HFF-Myc (cell line): ENCODE results near the gene IGFL4.
A peak's percentile ranks its signal among the peaks of the same experiment; 100 is the strongest.

Experiments
- DNase-seq: peaks from one replicate; pipeline ENCODE4 v3.0.0-alpha.2; 2011; ENCODE audit warnings: low read depth; ENCODE audit errors: extremely low read depth
- H3K4me3 ChIP-seq: replicated peaks from 2 replicates; pipeline ENCODE4 v1.5.1; 2011; ENCODE audit warnings: low read depth, mild to moderate bottlenecking, control low read depth, low read length
- CTCF ChIP-seq: IDR thresholded peaks from 2 replicates; pipeline ENCODE4 v1.5.1; 2012; ENCODE audit warnings: mild to moderate bottlenecking, low read depth, low read length, control low read depth; ENCODE audit errors: missing control alignments

IGFL4 gene

DNA sequence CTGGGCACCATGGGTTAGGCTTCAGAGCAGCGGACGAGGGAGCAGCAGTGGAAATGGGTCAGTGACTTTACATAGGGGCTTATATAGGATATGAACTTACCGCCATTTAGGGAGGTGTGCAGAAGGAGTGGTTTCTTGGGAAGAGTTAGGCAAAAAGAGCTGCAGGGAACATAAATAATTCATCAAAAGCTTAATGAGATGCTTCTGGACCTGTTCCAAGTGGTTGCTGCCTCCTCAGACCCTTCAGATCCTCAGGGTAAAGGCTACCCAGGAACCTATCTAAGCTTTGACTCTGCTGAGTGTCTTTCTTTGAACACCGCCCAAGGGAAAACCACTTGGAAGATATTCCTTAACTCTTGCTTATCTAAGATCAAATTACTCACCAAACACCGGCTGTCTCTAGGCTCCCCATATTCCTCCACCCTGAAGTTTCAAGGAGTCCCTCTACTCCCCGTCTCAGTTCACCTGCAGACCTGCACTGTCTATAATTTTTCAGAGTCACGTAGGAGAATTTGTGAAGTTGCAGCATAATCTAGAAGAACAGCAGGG, at the start of gene IGFL4:
Gene IGFL4 (minus strand): TSS at position 51 of the 549 bp plus-strand sequence. CDS start 40 bp downstream, at position 11.
- no peak within 1 kb of the TSS for H3K4me3 ChIP-seq
- TF ChIP-seq CTCF: no peak
- DNase-seq: no peak

GRCh38 chr19:46090444-46090843, 49.6 kb upstream of the IGFL4 start:
- TF ChIP-seq CTCF: no peak
- no peak for DNase-seq
- H3K4me3 ChIP-seq: no peak overlapping the region

GRCh38 chr19:46089432-46089831, 48.6 kb upstream of the IGFL4 start:
- no peak overlapping the region for H3K4me3 ChIP-seq
- DNase-seq: no peak
- TF ChIP-seq CTCF: no peak

GRCh38 chr19:46088101-46088500, 47.3 kb upstream of the IGFL4 start:
- DNase-seq: no peak
- TF ChIP-seq CTCF: no peak
- H3K4me3 ChIP-seq: no peak overlapping the region

DNA sequence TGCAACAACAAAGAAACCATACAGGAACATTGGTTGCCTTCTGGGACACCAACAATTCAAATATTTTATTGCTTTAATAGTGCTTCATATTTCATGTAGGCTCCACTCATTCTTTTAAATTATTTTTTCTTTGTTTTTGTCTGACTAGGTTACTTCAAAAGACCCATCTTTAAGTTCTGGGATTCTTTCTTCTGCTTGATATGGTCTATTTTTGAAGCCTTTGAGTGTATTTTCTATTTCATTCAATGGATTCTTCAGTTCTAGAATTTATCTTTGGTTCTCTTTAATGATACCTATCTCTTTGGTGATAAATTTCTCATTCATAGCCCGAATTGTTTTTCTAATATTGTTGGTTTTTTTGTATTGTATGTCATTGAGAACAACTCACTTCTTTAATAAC, 45.1 kb upstream of the IGFL4 start:
- no peak for DNase-seq
- no peak overlapping the region for H3K4me3 ChIP-seq
- TF ChIP-seq CTCF: no peak

DNA sequence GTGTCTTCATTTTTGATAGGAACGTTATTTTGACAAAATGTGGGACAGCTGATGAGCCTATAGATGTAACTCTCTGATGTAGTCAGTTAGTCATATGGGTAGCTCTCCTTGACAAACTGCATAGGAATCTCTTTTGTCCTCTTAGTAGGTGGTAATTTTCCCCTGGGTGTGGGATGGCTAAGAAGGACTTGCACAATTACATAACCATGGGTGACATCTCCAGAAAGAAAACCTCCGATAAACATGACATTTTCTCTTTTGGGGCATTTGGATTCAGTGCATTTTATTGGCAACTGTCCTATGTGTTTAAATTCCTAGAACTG, 41.9 kb upstream of the IGFL4 start:
- H3K4me3 ChIP-seq: no peak overlapping the region
- DNase-seq: no peak
- TF ChIP-seq CTCF: no peak

GRCh38 chr19:46081928-46082727, 41.3 kb upstream of the IGFL4 start:
- TF ChIP-seq CTCF: peak; percentile 60
- no peak for DNase-seq
- no peak overlapping the region for H3K4me3 ChIP-seq
